ENCODE data around the gene GPR137.

The GPR137 gene

DNA sequence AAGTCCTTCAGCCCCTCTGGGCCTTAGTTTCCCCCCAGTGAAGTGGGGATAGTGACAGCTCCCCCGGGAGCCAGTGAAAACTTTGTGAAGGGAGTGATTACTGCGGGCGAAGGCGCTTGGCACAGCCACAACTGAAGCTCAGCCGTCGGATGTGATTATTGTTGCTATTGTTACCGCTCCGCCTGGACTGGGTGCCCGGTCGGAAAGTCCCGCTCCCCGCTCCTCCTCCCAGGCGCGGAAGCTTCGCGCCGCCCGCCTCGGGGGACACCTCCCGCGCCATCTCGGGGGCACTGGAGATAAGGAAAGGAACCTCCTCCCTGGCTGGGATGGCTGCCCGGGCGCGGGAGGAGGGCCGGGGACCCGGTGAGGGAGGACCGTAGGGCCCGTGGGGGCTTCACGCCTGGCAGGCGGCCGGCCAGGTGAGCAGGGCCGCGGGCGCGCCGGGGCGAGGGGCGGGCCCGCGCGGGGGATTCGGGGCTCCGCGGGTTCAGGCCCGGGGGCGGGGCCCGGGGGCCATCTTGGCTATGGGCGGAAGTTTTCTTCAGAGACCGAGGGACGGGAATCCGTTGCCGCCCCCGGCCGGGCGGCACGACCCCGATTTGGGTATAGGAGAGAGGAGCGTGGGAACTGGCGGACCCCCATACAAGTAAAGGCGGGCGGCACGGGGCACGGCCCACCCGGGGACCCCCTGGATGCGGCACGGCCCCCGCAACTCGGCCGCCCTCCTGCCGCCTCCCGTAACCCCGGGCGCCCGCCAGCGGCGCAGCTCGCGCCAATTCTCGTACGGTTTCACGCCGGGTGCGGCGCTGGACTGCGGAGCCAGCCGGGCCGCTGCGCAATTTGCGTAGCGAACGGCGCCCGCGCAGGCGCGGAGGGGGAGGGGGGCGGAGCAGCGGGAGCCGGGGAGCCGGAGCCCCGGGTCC lies at the start of gene GPR137:
Gene GPR137 (plus strand): TSS at position 887 of the 923 bp plus-strand sequence. CDS start 677 bp downstream, outside the sequence.
- Histone ChIP-seq H3K27me3 (ENCODE audit: control insufficient read depth in 5 of 5, insufficient read depth in 4 of 5, low read length in 5 of 5) (peaks cover 2 to 6% (median 3%) of the 10 kb centered on the region in 5 donors), H3K9me3 (ENCODE audit: control insufficient read depth in 5 of 5, low read length in 5 of 5) (no peaks in the 10 kb centered on the region), H3K4me1 (ENCODE audit: control insufficient read depth in 5 of 5, insufficient read depth in 5 of 5, low read length in 5 of 5) (peaks cover 0 to 29% (median 22%) of the 10 kb centered on the region in 5 donors), H3K27ac (ENCODE audit: low read depth, low read length) (peak within 1 kb of the TSS; percentile 97), H3K4me3 (ENCODE audit: low read depth in 1 of 5, low read length in 5 of 5) (peak within 1 kb of the TSS; percentile 73 to 93 (median 89)), H3K9ac (ENCODE audit: low read length in 5 of 5) (peak within 1 kb of the TSS; percentile 63 to 94 (median 89)), H3K36me3 (ENCODE audit: control insufficient read depth in 5 of 5, insufficient read depth in 5 of 5, low read length in 5 of 5) (peaks cover 0 to 9% (median 4%) of the 10 kb centered on the region in 5 donors)

- Histone ChIP-seq H3K4me3 (ENCODE audit: low read depth in 1 of 5, low read length in 5 of 5) (no peak overlapping the region), H3K4me1 (ENCODE audit: control insufficient read depth in 5 of 5, insufficient read depth in 5 of 5, low read length in 5 of 5) (peaks cover 14 to 55% (median 46%) of the 10 kb centered on the region in 5 donors), H3K27ac (ENCODE audit: low read depth, low read length) (no peak overlapping the region), H3K27me3 (ENCODE audit: control insufficient read depth in 5 of 5, insufficient read depth in 4 of 5, low read length in 5 of 5) (peaks cover 0 to 7% (median 0%) of the 10 kb centered on the region in 5 donors), H3K9me3 (ENCODE audit: control insufficient read depth in 5 of 5, low read length in 5 of 5) (no peaks in the 10 kb centered on the region), H3K36me3 (ENCODE audit: control insufficient read depth in 5 of 5, insufficient read depth in 5 of 5, low read length in 5 of 5) (peaks cover 0 to 28% (median 23%) of the 10 kb centered on the region in 5 donors), H3K9ac (ENCODE audit: low read length in 5 of 5) (no peak overlapping the region)
These were observed 48.1 kb upstream of the GPR137 start for GRCh38 chr11:64237484-64237951.

- Histone ChIP-seq H3K27me3 (ENCODE audit: control insufficient read depth in 5 of 5, insufficient read depth in 4 of 5, low read length in 5 of 5) (peaks cover 0 to 7% (median 0%) of the 10 kb centered on the region in 5 donors), H3K27ac (ENCODE audit: low read depth, low read length) (no peak overlapping the region), H3K4me1 (ENCODE audit: control insufficient read depth in 5 of 5, insufficient read depth in 5 of 5, low read length in 5 of 5) (peaks cover 13 to 55% (median 45%) of the 10 kb centered on the region in 5 donors), H3K4me3 (ENCODE audit: low read depth in 1 of 5, low read length in 5 of 5) (no peak overlapping the region), H3K9me3 (ENCODE audit: control insufficient read depth in 5 of 5, low read length in 5 of 5) (no peaks in the 10 kb centered on the region), H3K9ac (ENCODE audit: low read length in 5 of 5) (no peak overlapping the region), H3K36me3 (ENCODE audit: control insufficient read depth in 5 of 5, insufficient read depth in 5 of 5, low read length in 5 of 5) (peaks cover 0 to 29% (median 24%) of the 10 kb centered on the region in 5 donors)
These were observed 47.6 kb upstream of the GPR137 start for GRCh38 chr11:64238076-64238475.

DNA sequence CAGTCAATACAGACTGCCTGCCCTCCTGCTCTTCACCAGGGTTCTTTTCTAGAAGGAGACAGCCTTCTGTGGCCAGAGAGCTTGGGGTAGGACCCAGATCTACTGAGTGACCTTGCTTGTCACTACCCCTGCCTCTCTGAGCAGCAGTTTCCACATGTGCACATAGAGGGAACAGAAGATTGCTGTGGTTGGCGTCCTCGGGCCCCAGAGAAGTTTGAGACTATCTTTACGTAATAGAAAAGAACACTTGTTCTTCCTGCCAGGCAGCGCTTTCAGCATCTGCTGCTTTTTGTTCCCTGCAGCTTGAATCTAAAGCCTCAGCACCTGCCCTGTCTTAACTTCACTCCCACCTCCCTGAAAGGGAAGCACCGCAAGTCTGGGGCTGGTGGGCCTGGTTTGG lies 46.6 kb upstream of the GPR137 start:
- H3K4me1 ChIP-seq (ENCODE audit: control insufficient read depth in 5 of 5, insufficient read depth in 5 of 5, low read length in 5 of 5): peaks cover 12 to 56% (median 42%) of the 10 kb centered on the region in 5 donors
- H3K27ac ChIP-seq (ENCODE audit: low read depth, low read length): peak overlapping the region; percentile 54
- H3K4me3 ChIP-seq (ENCODE audit: low read depth in 1 of 5, low read length in 5 of 5): no peak overlapping the region
- no peaks in the 10 kb centered on the region for H3K9me3 ChIP-seq (ENCODE audit: control insufficient read depth in 5 of 5, low read length in 5 of 5)
- H3K9ac ChIP-seq (ENCODE audit: low read length in 5 of 5): no peak overlapping the region
- H3K36me3 ChIP-seq (ENCODE audit: control insufficient read depth in 5 of 5, insufficient read depth in 5 of 5, low read length in 5 of 5): peaks cover 0 to 39% (median 31%) of the 10 kb centered on the region in 5 donors
- H3K27me3 ChIP-seq (ENCODE audit: control insufficient read depth in 5 of 5, insufficient read depth in 4 of 5, low read length in 5 of 5): peaks cover 0 to 7% (median 0%) of the 10 kb centered on the region in 5 donors

DNA sequence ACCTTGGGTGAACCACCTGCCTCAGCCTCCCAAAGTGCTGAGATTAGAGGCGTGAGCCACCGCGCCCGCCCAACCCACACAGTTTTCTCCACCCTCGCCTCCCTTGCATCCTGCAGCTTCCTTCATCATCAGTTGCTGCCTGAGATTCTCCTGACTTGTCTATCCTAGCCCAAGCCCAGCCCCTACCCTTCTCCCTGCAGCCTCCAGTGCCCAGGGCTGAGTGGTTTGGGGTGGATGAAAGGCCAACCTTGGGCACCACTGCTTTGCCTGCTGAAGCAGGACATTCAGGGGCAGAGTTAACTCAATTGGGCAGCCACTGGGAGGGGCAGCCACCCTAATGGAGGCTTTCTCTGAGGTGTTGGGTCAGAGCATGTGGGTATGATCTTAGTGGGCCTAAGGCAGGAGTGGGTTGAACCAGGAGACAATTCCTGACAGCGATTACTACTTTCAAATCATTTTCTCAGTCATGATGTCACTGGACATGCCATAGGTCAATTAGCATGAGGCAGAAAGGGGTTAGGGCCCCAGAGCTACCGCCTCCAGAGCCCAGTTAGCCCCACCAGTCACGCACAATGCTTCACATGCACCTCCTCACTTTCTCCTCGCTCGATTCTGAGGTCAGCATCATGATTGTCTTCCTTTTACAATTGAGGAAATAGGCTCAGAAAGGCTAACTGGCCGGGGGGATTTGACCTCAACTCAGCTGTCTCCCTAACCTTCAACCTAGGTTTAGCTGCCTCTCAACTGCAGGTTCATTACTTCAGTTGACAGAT lies 45.8 kb upstream of the GPR137 start:
- peaks cover 0 to 42% (median 34%) of the 10 kb centered on the region in 5 donors for H3K36me3 ChIP-seq (ENCODE audit: control insufficient read depth in 5 of 5, insufficient read depth in 5 of 5, low read length in 5 of 5)
- peak overlapping the region; percentile 72 to 95 (median 90) for H3K9ac ChIP-seq (ENCODE audit: low read length in 5 of 5)
- H3K27me3 ChIP-seq (ENCODE audit: control insufficient read depth in 5 of 5, insufficient read depth in 4 of 5, low read length in 5 of 5): peaks cover 0 to 7% (median 0%) of the 10 kb centered on the region in 5 donors
- peaks cover 12 to 61% (median 40%) of the 10 kb centered on the region in 5 donors for H3K4me1 ChIP-seq (ENCODE audit: control insufficient read depth in 5 of 5, insufficient read depth in 5 of 5, low read length in 5 of 5)
- peak overlapping the region; percentile 42 to 84 (median 79) for H3K4me3 ChIP-seq (ENCODE audit: low read depth in 1 of 5, low read length in 5 of 5)
- H3K9me3 ChIP-seq (ENCODE audit: control insufficient read depth in 5 of 5, low read length in 5 of 5): no peaks in the 10 kb centered on the region
- H3K27ac ChIP-seq (ENCODE audit: low read depth, low read length): peak overlapping the region; percentile 99

GRCh38 chr11:64240435-64241240 lies 45.0 kb upstream of the GPR137 start, which contains the start of gene FKBP2:
Gene FKBP2, plus strand, starts transcription at chr11:64241095. Its CDS starts 1,293 bp downstream, at chr11:64242388.
- H3K36me3 ChIP-seq (ENCODE audit: control insufficient read depth in 5 of 5, insufficient read depth in 5 of 5, low read length in 5 of 5): peaks cover 0 to 42% (median 34%) of the 10 kb centered on the region in 5 donors
- peak within 1 kb of the TSS; percentile 79 to 95 (median 90) for H3K9ac ChIP-seq (ENCODE audit: low read length in 5 of 5)
- peaks cover 0 to 7% (median 0%) of the 10 kb centered on the region in 5 donors for H3K27me3 ChIP-seq (ENCODE audit: control insufficient read depth in 5 of 5, insufficient read depth in 4 of 5, low read length in 5 of 5)
- H3K27ac ChIP-seq (ENCODE audit: low read depth, low read length): peak within 1 kb of the TSS; percentile 99
- H3K4me3 ChIP-seq (ENCODE audit: low read depth in 1 of 5, low read length in 5 of 5): peak within 1 kb of the TSS; percentile 75 to 86 (median 84)
- H3K9me3 ChIP-seq (ENCODE audit: control insufficient read depth in 5 of 5, low read length in 5 of 5): no peaks in the 10 kb centered on the region
- H3K4me1 ChIP-seq (ENCODE audit: control insufficient read depth in 5 of 5, insufficient read depth in 5 of 5, low read length in 5 of 5): peaks cover 8 to 61% (median 40%) of the 10 kb centered on the region in 5 donors

GRCh38 chr11:64241241-64241490 lies 44.5 kb upstream of the GPR137 start:
- Histone ChIP-seq H3K4me3 (ENCODE audit: low read depth in 1 of 5, low read length in 5 of 5) (peak overlapping the region in 4 of 5 donors; percentile 75 to 86 (median 82)), H3K27ac (ENCODE audit: low read depth, low read length) (peak overlapping the region; percentile 99), H3K9me3 (ENCODE audit: control insufficient read depth in 5 of 5, low read length in 5 of 5) (no peaks in the 10 kb centered on the region), H3K36me3 (ENCODE audit: control insufficient read depth in 5 of 5, insufficient read depth in 5 of 5, low read length in 5 of 5) (peaks cover 0 to 39% (median 34%) of the 10 kb centered on the region in 5 donors), H3K27me3 (ENCODE audit: control insufficient read depth in 5 of 5, insufficient read depth in 4 of 5, low read length in 5 of 5) (peaks cover 0 to 7% (median 0%) of the 10 kb centered on the region in 5 donors), H3K9ac (ENCODE audit: low read length in 5 of 5) (peak overlapping the region in 4 of 5 donors; percentile 72 to 95 (median 91)), H3K4me1 (ENCODE audit: control insufficient read depth in 5 of 5, insufficient read depth in 5 of 5, low read length in 5 of 5) (peaks cover 7 to 61% (median 40%) of the 10 kb centered on the region in 5 donors)

DNA sequence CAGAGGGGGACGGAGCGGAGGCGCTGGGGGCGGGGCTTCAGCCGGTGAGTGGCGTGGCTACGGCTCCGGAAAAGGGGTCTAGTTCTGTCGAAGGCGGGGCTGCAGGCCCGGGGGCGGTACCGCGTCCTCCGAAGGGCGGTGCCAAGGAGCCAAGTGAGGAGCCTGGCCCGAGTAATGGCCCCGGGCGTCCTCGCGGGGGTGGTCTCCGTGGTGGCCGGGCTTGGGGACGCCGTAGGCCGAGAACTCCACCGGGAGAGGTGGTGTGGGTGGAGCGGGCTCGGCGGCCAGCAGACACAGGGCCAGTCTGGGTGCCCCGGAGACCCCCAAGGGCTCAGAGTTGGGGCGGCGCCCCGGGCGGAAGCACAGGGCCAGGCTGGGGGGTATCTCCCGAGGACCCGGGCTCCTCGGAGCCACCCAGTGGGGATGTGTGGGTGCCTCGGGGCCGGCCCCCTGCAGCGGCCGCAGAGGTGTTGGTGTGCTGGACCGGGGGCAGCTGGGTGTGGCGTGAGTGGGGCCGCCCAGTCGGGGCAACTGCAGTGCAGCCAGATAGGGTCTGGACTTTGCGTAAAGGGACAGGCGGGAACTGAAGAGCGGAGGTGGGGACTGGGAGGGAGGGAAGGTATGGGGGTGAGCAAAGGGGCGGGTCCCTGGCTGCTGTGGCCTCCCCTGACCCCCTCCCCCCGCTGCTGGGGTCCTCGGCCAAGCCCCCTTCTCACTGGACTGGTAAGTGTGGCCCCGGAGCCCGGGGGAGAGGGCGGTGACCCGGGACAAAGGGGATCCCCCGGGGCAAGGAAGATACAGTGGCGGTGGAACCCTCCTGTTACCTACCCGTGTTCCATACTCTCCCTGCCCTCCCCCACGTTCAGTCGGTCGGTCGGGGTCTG lies 43.9 kb upstream of the GPR137 start:
- Histone ChIP-seq H3K27me3 (ENCODE audit: control insufficient read depth in 5 of 5, insufficient read depth in 4 of 5, low read length in 5 of 5) (peaks cover 0 to 7% (median 0%) of the 10 kb centered on the region in 5 donors), H3K4me3 (ENCODE audit: low read depth in 1 of 5, low read length in 5 of 5) (peak overlapping the region; percentile 29 to 86 (median 79)), H3K4me1 (ENCODE audit: control insufficient read depth in 5 of 5, insufficient read depth in 5 of 5, low read length in 5 of 5) (peaks cover 7 to 62% (median 42%) of the 10 kb centered on the region in 5 donors), H3K9me3 (ENCODE audit: control insufficient read depth in 5 of 5, low read length in 5 of 5) (no peaks in the 10 kb centered on the region), H3K36me3 (ENCODE audit: control insufficient read depth in 5 of 5, insufficient read depth in 5 of 5, low read length in 5 of 5) (peaks cover 0 to 39% (median 34%) of the 10 kb centered on the region in 5 donors), H3K9ac (ENCODE audit: low read length in 5 of 5) (peak overlapping the region in 4 of 5 donors; percentile 77 to 88 (median 82)), H3K27ac (ENCODE audit: low read depth, low read length) (peak overlapping the region; percentile 99)

Measured in subcutaneous abdominal adipose tissue (tissue), 5 donors.